Stimulated activated naive CD8-positive, alpha-beta T cell treated with anti-CD3 and anti-CD28 coated beads, Interleukin-15, amount 100 ng/mL, for 72 hours (primary cell): Measurements from ENCODE around the gene ZNF304.

Experiments used
- ATAC-seq: fragments of 150-1000 bp; cut with Tn5 transposase; 2 replicates; pipeline ENCODE4 v1.10.0; 2021; ENCODE audit warnings: mild to moderate bottlenecking, moderate library complexity
- DNase-seq, 2 donors: peaks; one replicate each; pipeline ENCODE4 v3.0.0; 2021 to 2022
- H3K27ac Mint-ChIP-seq, 2 donors: one replicate each; pipeline ENCODE4 v1.8.0; 2022; ENCODE audit warnings: mild to moderate bottlenecking in 2 of 2, mixed read lengths in 2 of 2, moderate library complexity in 2 of 2
- H3K27me3 Mint-ChIP-seq: one replicate; pipeline ENCODE4 v1.8.0; 2022; ENCODE audit warnings: mixed read lengths
- H3K4me1 Mint-ChIP-seq: one replicate; pipeline ENCODE4 v1.8.0; 2022; ENCODE audit warnings: mild to moderate bottlenecking, mixed read lengths
- H3K4me3 Mint-ChIP-seq, 2 donors: one replicate each; pipeline ENCODE4 v1.8.0; 2022; ENCODE audit warnings: mild to moderate bottlenecking in 2 of 2, mixed read lengths in 2 of 2, moderate library complexity in 1 of 2
- H3K9me3 Mint-ChIP-seq, 2 donors: one replicate each; pipeline ENCODE4 v1.8.0; 2022; ENCODE audit warnings: mixed read lengths in 2 of 2

ZNF304 gene

GRCh38 chr19:57350877-57351805 is at the start of gene ZNF304:
Gene ZNF304 (plus strand): TSS chr19:57351271. CDS start chr19:57351665, 394 bp downstream.
- Mint-ChIP-seq H3K4me1 (peaks cover 31% of the 10 kb centered on the region), H3K27ac (peak within 1 kb of the TSS; percentile 92 to 96), H3K27me3 (peaks cover 7% of the 10 kb centered on the region), H3K9me3 (peaks cover 35 to 50% of the 10 kb centered on the region in 2 donors), H3K4me3 (peak within 1 kb of the TSS; percentile 95 to 99)
- ATAC-seq (peak; percentile 100), DNase-seq (peak; percentile 74 to 85)

GRCh38 chr19:57302020-57302465 is 49.0 kb upstream of the ZNF304 start:
- Mint-ChIP-seq H3K4me1 (peaks cover 16% of the 10 kb centered on the region), H3K9me3 (peaks cover 38 to 47% of the 10 kb centered on the region in 2 donors), H3K4me3 (no peak overlapping the region), H3K27me3 (no peaks in the 10 kb centered on the region), H3K27ac (no peak overlapping the region)
- DNase-seq (no peak), ATAC-seq (no peak)

GRCh38 chr19:57302727-57303401 is 48.2 kb upstream of the ZNF304 start:
- H3K27me3 Mint-ChIP-seq: no peaks in the 10 kb centered on the region
- no peak for ATAC-seq
- H3K27ac Mint-ChIP-seq: no peak overlapping the region
- H3K4me3 Mint-ChIP-seq: no peak overlapping the region
- H3K9me3 Mint-ChIP-seq: peaks cover 31 to 41% of the 10 kb centered on the region in 2 donors
- peaks cover 12% of the 10 kb centered on the region for H3K4me1 Mint-ChIP-seq
- no peak for DNase-seq

- Mint-ChIP-seq H3K9me3 (peaks cover 31 to 36% of the 10 kb centered on the region in 2 donors), H3K27ac (no peak overlapping the region), H3K4me3 (no peak overlapping the region), H3K4me1 (peaks cover 5% of the 10 kb centered on the region), H3K27me3 (no peaks in the 10 kb centered on the region)
- ATAC-seq (no peak), DNase-seq (no peak)
Observed at GRCh38 chr19:57305056-57305455, 46.0 kb upstream of the ZNF304 start.

GRCh38 chr19:57308514-57308913 is 42.6 kb upstream of the ZNF304 start:
- Mint-ChIP-seq H3K27me3 (no peaks in the 10 kb centered on the region), H3K4me1 (peaks cover 5% of the 10 kb centered on the region), H3K4me3 (no peak overlapping the region), H3K9me3 (peaks cover 26 to 31% of the 10 kb centered on the region in 2 donors), H3K27ac (no peak overlapping the region)
- no peak for DNase-seq
- ATAC-seq: no peak

- Mint-ChIP-seq H3K27me3 (peaks cover 17% of the 10 kb centered on the region), H3K4me3 (no peak overlapping the region), H3K4me1 (no peaks in the 10 kb centered on the region), H3K27ac (peak overlapping the region in 1 of 2 donors; percentile 42), H3K9me3 (peaks cover 33 to 54% of the 10 kb centered on the region in 2 donors)
- ATAC-seq (no peak), DNase-seq (no peak)
Observed at GRCh38 chr19:57310792-57311191, 40.3 kb upstream of the ZNF304 start.

GRCh38 chr19:57314146-57314545 is 36.9 kb upstream of the ZNF304 start:
- Mint-ChIP-seq H3K9me3 (peaks cover 35 to 59% of the 10 kb centered on the region in 2 donors), H3K27ac (no peak overlapping the region), H3K27me3 (peaks cover 42% of the 10 kb centered on the region)

GRCh38 chr19:57317503-57317902 is 33.6 kb upstream of the ZNF304 start:
- no peak for ATAC-seq
- no peak for DNase-seq

More at GRCh38 chr19:57314146-57314545, 36.9 kb upstream of the ZNF304 start:
- ATAC-seq (no peak), DNase-seq (no peak)
- H3K4me1 Mint-ChIP-seq: no peaks in the 10 kb centered on the region
- H3K4me3 Mint-ChIP-seq: no peak overlapping the region

GRCh38 chr19:57319869-57320179 is 31.2 kb upstream of the ZNF304 start:
- Mint-ChIP-seq H3K9me3 (peaks cover 27 to 57% of the 10 kb centered on the region in 2 donors), H3K27ac (peak overlapping the region; percentile 97 to 99), H3K27me3 (peaks cover 34% of the 10 kb centered on the region), H3K4me3 (peak overlapping the region; percentile 93 to 97), H3K4me1 (peaks cover 25% of the 10 kb centered on the region)
- ATAC-seq (peak; percentile 1), DNase-seq (no peak)

More at GRCh38 chr19:57317503-57317902, 33.6 kb upstream of the ZNF304 start:
- Mint-ChIP-seq H3K4me3 (no peak overlapping the region), H3K27me3 (peaks cover 42% of the 10 kb centered on the region), H3K4me1 (peaks cover 25% of the 10 kb centered on the region), H3K9me3 (peaks cover 29 to 55% of the 10 kb centered on the region in 2 donors), H3K27ac (no peak overlapping the region)

- H3K27me3 Mint-ChIP-seq: peaks cover 28% of the 10 kb centered on the region
Observed at GRCh38 chr19:57320180-57321084, 30.6 kb upstream of the ZNF304 start, which contains the start of gene ZNF543. Gene ZNF543 (plus strand): TSS chr19:57320472. CDS start chr19:57320854, 382 bp downstream.

GRCh38 chr19:57321116-57321515 is 30.0 kb upstream of the ZNF304 start:
- Mint-ChIP-seq H3K27me3 (peaks cover 22% of the 10 kb centered on the region), H3K4me1 (peaks cover 25% of the 10 kb centered on the region), H3K9me3 (peaks cover 18 to 44% of the 10 kb centered on the region in 2 donors), H3K27ac (peak overlapping the region; percentile 97 to 99), H3K4me3 (peak overlapping the region; percentile 93 to 97)
- no peak for DNase-seq
- no peak for ATAC-seq

More at GRCh38 chr19:57320180-57321084, 30.6 kb upstream of the ZNF304 start, which contains the start of gene ZNF543:
- Mint-ChIP-seq H3K4me3 (peak within 1 kb of the TSS; percentile 93 to 97), H3K9me3 (peaks cover 25 to 51% of the 10 kb centered on the region in 2 donors), H3K4me1 (peaks cover 25% of the 10 kb centered on the region), H3K27ac (peak within 1 kb of the TSS; percentile 97 to 99)
- ATAC-seq (peak; percentile 99), DNase-seq (peak; percentile 88 to 94)

- H3K9me3 Mint-ChIP-seq: peaks cover 16 to 41% of the 10 kb centered on the region in 2 donors
- peaks cover 25% of the 10 kb centered on the region for H3K4me1 Mint-ChIP-seq
- peak overlapping the region in 1 of 2 donors; percentile 42 for H3K27ac Mint-ChIP-seq
- H3K27me3 Mint-ChIP-seq: peaks cover 15% of the 10 kb centered on the region
- peak overlapping the region; percentile 93 to 97 for H3K4me3 Mint-ChIP-seq
- no peak for ATAC-seq
- no peak for DNase-seq
Observed at GRCh38 chr19:57321751-57322150, 29.3 kb upstream of the ZNF304 start.

GRCh38 chr19:57324992-57325391 is 26.1 kb upstream of the ZNF304 start:
- no peak overlapping the region for H3K4me3 Mint-ChIP-seq
- peaks cover 18 to 51% of the 10 kb centered on the region in 2 donors for H3K9me3 Mint-ChIP-seq
- H3K27me3 Mint-ChIP-seq: no peaks in the 10 kb centered on the region
- DNase-seq (no peak), ATAC-seq (no peak)
- no peak overlapping the region for H3K27ac Mint-ChIP-seq
- peaks cover 19% of the 10 kb centered on the region for H3K4me1 Mint-ChIP-seq

GRCh38 chr19:57327993-57328392 is 23.1 kb upstream of the ZNF304 start:
- H3K4me1 Mint-ChIP-seq: no peaks in the 10 kb centered on the region
- H3K27ac Mint-ChIP-seq: no peak overlapping the region
- ATAC-seq (no peak), DNase-seq (no peak)
- H3K4me3 Mint-ChIP-seq: no peak overlapping the region
- H3K27me3 Mint-ChIP-seq: no peaks in the 10 kb centered on the region
- peaks cover 18 to 47% of the 10 kb centered on the region in 2 donors for H3K9me3 Mint-ChIP-seq

- no peaks in the 10 kb centered on the region for H3K27me3 Mint-ChIP-seq
- peaks cover 21 to 52% of the 10 kb centered on the region in 2 donors for H3K9me3 Mint-ChIP-seq
- H3K4me3 Mint-ChIP-seq: no peak overlapping the region
- H3K4me1 Mint-ChIP-seq: no peaks in the 10 kb centered on the region
- H3K27ac Mint-ChIP-seq: no peak overlapping the region
- ATAC-seq (no peak), DNase-seq (no peak)
Observed at GRCh38 chr19:57334191-57334590, 16.9 kb upstream of the ZNF304 start.
